Measurements from ENCODE around the gene TADA2A.

Gene TADA2A

DNA sequence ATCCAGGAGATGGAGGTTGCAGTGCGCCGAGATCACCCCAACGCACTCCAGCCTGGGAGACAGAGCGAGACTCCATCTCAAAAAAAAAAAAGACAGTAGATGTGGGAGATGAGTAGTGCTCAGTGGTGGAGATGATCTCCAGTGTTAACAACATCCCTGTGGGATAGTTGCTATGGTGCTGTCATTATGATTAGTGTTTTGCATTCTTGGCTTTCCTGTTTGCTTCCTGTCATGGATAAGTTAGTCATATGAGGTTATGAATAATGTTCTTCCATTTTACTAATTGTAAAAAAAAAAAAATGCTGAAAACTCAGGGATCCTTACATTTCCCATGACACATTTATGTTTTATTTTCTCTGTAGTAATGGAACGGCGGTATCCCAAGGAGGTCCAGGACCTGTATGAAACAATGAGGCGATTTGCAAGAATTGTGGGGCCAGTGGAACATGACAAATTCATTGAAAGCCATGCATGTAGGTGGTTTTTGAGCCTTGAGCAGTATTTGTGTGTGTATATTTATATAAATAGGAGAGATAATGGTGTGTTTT lies 58.5 kb downstream of the TADA2A start:
- DNase-seq = no peak

DNA sequence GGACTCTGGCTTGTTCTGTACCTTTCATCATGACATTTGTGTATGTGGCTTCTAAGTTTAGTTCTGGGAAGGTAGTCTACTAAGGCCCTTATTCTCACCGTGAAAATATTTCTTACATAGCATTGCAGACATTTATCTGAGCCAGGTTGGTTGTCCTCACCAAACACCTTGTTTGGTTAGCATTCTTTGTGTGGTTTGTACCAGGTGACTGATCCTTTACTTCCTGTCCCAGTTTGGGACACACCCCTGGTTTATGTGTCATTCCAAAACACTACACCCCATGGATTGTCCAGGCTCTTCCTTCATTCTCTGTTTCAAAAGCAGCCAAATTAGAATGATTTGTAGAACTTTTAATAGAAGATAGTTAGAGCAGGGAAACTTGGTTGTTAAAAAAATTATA lies 59.8 kb downstream of the TADA2A start:
- no peak for DNase-seq

- no peak for DNase-seq
Measured at GRCh38 chr17:37470181-37470580, 63.5 kb downstream of the TADA2A start.

GRCh38 chr17:37475731-37476420 lies 69.2 kb downstream of the TADA2A start:
- DNase-seq = no peak

DNA sequence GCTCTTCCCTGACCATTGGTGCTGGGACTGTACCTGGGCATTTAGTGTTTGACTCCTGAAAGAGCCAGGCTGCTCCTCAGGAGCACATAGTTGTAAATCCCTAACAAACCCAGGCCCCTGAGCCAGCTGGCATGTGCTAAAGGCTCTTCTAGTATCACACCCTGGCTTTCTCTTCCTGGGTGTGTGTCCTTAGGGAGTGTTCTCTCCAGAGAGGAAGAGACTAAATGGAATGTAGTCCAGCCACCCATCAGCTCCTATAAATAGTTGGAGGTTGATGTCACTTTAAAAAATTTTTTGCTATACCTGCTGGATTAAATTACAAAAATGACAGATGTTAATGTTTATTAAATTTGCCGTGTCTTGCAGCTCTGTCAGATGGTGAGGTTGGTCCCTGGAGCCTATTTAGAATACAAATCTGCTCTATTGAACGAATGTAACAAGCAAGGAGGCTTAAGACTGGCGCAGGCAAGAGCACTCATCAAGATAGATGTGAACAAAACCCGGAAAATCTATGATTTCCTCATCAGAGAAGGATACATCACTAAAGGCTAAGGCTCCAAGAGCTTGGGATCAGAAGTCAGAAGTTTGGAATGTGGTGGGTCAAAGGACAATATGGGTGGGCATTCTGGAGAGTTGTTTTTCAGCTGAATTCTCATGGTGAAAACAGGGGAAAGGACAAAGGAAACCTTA lies 69.9 kb downstream of the TADA2A start:
- no peak for DNase-seq

- no peak for DNase-seq
Measured at GRCh38 chr17:37478187-37478586, 71.5 kb downstream of the TADA2A start.

DNA sequence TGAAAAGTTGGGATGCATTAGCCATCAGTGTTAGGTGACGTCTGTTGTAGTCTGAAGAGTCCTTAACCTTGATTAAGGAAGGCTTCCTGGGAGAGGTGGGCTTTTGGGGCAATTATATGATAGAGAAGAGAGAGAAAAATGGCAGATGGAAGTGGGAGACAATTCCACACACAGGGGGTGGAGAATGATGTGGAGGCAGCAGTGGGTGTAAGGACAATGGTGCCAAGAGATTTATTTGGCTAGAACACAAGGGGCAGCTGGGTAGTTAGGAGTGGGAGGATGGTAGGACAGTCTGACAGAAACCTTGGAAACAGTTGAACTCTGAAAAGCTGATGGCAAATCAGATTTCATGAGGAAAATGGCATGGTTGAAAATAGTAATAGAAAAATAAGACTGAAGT lies 72.3 kb downstream of the TADA2A start:
- no peak for DNase-seq

- no peak for DNase-seq
Measured at GRCh38 chr17:37480427-37480826, 73.7 kb downstream of the TADA2A start.

DNA sequence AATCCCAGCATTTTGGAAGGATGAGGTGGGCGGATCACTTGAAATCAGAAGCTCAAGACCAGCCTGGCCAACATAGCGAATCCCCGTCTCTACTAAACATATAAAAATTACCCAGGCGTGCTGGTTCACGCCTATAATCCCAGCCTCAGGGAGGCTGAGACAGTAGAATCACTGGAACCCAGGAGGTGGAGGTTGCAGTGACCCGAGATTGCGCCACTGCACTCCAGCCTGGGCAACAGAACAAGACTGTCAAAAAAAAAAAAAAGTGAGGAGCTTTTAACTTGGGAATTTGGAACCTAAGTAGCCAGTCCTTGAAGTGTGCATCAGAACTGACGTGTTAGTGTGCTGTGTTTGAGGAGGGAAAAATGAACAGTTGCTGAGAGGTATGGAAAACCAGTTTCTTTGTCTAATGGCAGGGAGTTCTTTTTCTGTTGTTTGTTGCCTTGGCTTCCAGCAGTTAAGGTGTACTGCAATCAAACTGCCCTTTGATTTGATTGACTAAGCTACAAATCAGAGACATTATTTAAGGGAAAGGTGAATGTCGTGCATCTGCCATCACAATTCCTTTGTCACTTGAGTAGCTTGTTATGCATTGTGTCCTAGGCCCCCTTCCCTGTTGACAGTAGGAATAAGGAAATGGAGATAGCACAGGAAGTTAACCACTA lies 74.4 kb downstream of the TADA2A start:
- DNase-seq = no peak

GRCh38 chr17:37483311-37484039 lies 76.8 kb downstream of the TADA2A start:
- no peak for DNase-seq

GRCh38 chr17:37485938-37486570 lies 79.4 kb downstream of the TADA2A start:
- no peak for DNase-seq

GRCh38 chr17:37488009-37488604 lies 81.4 kb downstream of the TADA2A start:
- no peak for DNase-seq

- peak; percentile 48 for DNase-seq
Measured at GRCh38 chr17:37488607-37489196, 82.0 kb downstream of the TADA2A start.

DNA sequence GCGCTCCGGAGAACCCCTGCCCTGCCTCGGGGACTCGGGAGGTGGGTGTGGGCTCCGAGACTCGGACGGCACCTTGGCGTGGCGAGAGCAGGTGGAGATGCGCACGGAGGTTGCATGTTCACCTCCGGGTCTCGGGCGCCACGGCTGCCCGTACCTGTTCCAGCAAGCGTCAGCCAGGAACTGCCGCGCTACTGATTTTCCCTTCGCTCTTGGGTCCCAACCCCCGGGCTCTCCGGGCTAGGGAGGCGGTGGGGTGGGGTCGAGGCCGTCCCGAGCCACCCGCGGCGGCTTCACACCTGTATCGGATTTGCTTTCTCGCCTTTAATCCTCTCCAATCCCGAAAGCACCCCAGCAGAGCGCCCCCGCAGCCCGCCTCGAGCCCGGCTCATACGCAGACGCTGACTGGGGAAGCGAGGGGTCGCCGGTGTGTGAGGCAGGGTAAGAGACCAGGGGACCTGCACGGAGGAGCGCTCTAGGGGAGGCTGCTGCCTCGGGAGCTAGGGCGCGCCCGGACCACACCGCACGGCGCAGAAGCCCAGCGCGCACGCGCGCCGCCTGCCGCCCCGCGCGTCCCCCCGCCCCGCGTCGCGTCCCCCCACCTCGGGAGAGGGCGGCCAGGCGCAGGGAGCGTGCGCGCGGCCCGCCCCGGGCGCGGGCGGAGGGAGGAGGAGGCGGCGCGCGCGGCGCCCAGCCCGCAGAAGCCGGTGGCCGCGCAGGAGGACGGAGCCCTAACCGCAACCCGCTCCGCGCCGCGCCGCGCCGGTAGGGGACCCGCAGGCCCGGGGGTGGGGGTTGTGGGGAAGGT lies 82.7 kb downstream of the TADA2A start, which contains the start of gene DUSP14:
Gene DUSP14 (plus strand): TSS at position 695 of the 805 bp plus-strand sequence. CDS start 22,382 bp downstream, outside the sequence.
- peak; percentile 81 for DNase-seq

DNA sequence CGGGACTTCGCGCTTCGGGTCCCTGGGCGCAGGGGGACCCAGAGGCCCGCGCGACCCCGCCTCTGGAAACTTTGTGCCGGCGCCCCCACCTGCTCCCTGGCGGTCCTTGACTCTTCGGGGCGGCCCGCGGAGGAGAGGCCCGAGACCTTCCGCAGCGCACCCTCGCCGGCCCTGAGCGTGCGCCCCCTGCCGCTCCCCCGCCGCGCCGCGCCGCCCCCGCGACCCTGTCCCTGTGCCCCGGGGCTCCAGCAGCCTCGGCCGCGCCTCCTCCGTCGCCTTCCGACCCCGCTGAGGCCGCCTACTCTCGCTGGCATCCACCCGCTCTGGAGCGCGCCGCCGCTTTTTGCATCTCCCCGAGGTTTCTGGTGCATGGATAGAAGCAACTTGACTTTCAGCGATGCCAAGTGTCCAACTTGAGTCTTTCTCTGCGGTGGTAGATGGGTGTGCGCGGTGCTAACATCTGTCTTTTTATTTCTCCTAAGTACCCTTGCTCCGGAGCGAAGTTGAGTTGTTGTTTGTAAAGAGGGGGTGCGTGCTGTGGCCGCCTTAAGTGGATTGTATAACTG lies 83.4 kb downstream of the TADA2A start:
- DNase-seq = peak; percentile 63

GRCh38 chr17:37490638-37491614 lies 84.2 kb downstream of the TADA2A start:
- no peak for DNase-seq

DNA sequence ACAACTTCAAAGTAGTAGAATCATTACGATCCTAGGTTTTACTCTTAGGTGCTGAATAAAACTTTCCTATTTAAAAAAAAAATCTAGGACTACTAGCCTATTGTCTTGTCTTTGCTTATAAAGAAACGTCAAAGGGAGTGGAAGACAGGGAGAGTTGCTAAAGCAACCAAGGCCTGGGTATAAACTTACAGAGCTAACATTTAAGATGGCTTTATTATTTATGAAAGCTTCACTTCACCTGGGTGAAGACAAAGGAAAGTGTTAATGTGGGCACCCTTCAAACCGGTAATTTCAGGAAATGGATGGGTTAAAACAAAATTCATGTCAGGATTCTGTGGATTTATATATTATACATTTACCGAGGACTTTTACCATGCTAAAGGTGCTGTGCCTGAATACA lies 85.5 kb downstream of the TADA2A start:
- DNase-seq = no peak

DNA sequence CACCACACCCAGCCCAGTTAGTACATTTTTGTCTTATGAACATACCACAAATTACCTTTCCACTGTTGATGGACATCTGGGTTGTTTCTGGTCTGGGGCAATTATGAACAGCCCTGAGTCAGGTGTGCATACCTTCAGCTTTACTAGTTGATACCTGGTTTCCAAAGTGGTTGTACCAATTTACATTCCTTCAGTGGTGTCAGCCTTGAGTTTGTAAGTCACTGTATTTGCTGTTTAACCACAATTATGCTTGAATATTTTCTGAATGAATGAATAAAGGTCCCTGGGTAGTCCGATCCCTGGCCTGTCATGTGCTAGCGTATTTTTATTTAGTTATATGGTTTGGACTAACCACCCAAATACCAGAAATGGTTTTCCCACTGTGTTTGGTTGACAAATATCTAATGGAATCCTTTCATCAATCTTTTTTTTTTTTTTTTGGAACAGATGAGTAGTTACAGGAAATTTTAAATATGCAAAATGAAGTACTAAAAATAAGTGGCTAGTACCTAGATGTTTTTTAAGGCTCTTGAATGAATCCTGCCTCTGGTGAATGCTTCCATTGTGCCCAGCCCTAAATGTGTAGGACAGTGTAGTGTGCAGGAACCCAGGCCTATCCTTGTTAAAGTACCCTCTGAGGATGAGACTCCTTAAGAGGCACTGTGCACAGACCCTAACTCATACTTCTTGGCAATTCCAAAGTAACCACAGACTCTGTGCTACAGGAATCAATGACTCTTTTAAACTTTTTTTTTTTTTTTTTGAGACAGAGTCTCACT lies 86.8 kb downstream of the TADA2A start:
- DNase-seq = no peak
